ENCODE data around the gene MED17.

MED17 gene

DNA sequence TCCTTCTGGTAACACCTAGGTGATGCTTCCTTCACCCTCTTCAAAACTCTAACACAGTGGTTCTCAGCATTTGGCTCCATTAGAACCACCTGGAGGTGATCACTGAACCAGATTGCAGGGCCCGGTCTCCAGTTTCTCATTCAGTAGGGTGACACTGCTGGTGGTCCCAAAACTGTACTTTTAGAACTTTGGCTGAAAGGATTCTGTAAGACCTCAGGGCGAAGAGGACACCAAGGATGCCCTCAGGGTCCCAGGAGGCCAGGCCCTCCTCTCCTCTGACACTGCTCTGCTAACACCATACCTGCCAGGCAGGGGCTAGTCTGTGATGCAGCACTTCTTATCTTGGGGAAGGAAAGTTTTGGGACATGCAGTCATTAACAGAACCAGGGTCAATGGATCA, 57.4 kb downstream of the MED17 start:
- TF ChIP-seq, protein P1, sequence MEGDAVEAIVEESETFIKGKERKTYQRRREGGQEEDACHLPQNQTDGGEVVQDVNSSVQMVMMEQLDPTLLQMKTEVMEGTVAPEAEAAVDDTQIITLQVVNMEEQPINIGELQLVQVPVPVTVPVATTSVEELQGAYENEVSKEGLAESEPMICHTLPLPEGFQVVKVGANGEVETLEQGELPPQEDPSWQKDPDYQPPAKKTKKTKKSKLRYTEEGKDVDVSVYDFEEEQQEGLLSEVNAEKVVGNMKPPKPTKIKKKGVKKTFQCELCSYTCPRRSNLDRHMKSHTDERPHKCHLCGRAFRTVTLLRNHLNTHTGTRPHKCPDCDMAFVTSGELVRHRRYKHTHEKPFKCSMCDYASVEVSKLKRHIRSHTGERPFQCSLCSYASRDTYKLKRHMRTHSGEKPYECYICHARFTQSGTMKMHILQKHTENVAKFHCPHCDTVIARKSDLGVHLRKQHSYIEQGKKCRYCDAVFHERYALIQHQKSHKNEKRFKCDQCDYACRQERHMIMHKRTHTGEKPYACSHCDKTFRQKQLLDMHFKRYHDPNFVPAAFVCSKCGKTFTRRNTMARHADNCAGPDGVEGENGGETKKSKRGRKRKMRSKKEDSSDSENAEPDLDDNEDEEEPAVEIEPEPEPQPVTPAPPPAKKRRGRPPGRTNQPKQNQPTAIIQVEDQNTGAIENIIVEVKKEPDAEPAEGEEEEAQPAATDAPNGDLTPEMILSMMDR (conservative IDR thresholded peaks at IDR 0.05; ENCODE audit: low read depth, low read length) = no peak
- no peak overlapping the region for H3K4me3 ChIP-seq (ENCODE audit: low read depth, low read length)

DNA sequence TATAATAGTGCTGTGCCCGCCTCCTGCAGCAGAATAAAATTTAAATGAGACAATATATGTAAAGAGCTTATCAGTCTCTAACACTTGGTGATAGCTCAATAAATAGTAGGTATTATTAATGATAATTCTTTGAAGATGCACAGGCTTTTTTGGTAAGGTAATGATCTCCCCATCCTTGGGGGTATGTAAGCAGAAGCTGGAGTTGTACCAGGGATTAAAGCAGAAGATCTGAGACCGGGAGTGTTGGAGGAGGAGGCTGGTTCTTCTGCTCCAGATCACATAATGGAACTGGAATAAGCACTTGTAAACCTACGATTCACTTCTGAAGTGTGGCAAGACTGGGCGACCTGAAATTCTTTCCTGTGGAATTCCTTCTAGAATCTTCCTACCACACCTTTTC, 58.0 kb downstream of the MED17 start:
- no peak overlapping the region for H3K4me3 ChIP-seq (ENCODE audit: low read depth, low read length)
- TF ChIP-seq, protein P1 (conservative IDR thresholded peaks at IDR 0.05; ENCODE audit: low read depth, low read length) = no peak
- DNase-seq (ENCODE audit: low read depth) = no peak

More for the DNA sequence above, 57.4 kb downstream of the MED17 start:
- DNase-seq (ENCODE audit: low read depth) = no peak

DNA sequence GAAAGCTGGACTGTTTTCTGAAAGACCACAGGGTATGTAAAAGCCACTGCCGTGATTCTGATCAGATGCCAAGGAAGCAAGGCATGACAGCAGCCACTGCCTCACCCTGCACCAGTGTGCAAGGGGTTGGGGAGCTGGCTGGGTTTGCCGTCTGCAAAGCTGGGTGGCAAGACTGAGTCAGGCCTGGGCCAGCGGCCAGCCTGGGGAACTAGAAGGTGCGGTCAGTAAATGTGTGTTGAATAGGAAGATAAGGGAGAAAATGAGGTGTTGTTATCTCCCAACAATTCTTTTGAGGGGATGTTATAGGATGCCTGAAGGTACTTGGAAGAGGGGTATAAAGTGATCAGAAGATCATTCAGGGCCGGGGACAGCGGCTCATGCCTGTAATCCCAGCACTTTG, 58.4 kb downstream of the MED17 start:
- no peak overlapping the region for H3K4me3 ChIP-seq (ENCODE audit: low read depth, low read length)
- DNase-seq (ENCODE audit: low read depth) = peak; percentile 38
- TF ChIP-seq, protein P1 (conservative IDR thresholded peaks at IDR 0.05; ENCODE audit: low read depth, low read length) = no peak

DNA sequence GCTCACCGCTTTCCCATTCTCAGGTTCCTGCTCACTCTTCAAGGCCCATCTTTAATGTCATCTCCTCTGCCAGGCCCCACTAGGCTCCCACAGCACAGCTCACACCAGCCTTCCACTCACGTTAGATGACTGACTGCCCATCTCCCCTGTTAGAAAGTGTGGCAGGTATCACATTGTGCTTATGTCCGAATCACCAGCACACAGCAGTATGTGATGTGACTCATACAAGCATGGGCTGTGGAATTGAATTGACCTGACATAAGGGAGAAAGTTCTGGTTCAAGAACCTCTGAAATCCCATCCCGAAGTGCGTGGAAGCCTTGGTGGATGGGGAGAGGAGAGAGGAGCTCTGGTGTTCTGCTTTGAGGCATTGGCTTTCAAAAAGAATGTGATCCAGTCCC, 59.8 kb downstream of the MED17 start:
- DNase-seq (ENCODE audit: low read depth) = no peak
- no peak overlapping the region for H3K4me3 ChIP-seq (ENCODE audit: low read depth, low read length)
- TF ChIP-seq, protein P1 (conservative IDR thresholded peaks at IDR 0.05; ENCODE audit: low read depth, low read length) = no peak

DNA sequence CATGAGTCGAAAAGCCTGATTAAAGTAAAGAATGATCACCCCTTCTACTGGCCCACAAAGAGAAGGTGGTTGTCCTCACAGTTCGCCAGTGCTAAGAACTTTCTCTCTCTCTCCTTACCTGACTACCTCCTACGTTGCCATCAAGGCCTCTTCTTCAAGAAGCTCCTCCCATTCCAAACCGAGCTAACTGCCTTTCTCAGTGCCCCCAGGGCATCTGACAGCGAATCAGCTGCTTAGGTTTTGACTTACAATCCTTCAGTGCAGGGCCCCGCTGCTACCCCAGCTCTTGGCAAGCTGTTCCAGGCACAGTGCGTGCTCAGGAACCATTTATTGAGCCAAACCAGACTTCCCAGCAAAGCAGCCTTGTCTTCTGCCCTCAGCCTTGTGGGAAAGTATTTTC, 60.5 kb downstream of the MED17 start:
- DNase-seq (ENCODE audit: low read depth) = no peak
- TF ChIP-seq, protein P1 (conservative IDR thresholded peaks at IDR 0.05; ENCODE audit: low read depth, low read length) = no peak
- H3K4me3 ChIP-seq (ENCODE audit: low read depth, low read length) = no peak overlapping the region

DNA sequence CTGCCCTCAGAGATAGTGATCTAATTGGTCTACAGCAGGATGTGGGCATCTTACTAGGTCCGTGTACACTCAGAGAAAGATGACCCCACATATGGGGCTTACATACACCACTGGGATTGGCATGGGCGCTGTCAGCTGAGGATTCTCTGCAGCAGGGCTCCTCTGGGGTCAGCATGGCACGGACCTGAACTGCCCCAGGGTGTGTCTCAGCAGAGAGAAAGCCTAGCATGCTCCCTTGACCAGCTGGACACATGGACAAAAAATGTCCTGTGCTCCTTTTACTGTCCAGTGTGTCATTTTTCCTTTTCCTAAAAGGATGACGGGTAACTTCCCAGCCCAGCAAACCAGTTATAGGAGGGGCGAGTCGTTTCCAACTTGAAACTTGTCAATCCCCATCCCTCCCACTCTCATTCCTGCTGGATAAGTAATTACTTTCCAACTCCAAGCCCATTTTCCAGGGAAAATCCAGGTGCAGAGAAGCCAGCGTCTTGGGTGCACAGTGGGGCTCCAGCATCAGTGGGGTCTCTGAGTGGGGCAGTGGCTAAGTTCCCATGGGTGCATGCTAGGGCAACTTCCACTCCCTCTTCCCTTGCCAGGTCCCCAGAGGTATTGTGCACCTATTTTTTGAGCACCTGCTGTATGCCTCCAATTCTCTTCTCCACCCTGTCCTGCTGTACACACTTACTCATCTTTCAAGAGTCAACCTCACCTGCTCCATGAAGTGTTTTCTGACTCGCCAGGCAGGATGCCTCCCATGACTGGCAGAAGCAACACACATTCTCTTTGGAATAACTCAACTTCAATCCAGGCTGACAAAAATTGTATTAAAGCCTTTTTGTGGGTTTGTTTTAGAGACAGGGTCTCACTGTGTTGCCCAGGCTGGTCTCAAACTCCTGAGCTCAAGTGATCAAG, 61.4 kb downstream of the MED17 start:
- TF ChIP-seq, protein P1 (conservative IDR thresholded peaks at IDR 0.05; ENCODE audit: low read depth, low read length) = no peak
- no peak for DNase-seq (ENCODE audit: low read depth)
- H3K4me3 ChIP-seq (ENCODE audit: low read depth, low read length) = no peak overlapping the region

DNA sequence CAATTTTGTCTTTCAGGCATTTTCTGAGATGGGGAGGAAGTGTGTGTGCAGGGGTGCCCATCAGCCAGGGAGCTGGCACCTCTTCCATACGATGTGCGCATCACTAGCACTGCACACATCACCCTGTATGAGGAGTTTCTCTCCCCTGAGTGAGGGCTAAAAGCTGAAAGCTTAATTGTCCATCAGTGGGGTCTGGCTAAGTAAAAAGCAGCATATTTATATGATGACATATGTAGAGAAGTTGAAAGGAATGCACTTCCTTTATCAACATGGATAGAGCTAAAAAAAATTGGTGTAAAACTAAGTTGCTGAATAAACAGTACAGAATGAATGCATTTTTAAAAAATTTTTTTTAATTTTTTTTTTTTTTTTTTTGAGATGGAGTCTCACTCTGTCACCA, 62.3 kb downstream of the MED17 start:
- TF ChIP-seq, protein P1 (conservative IDR thresholded peaks at IDR 0.05; ENCODE audit: low read depth, low read length) = no peak
- DNase-seq (ENCODE audit: low read depth) = peak; percentile 52
- H3K4me3 ChIP-seq (ENCODE audit: low read depth, low read length) = no peak overlapping the region

All from choroid plexus epithelial cell (primary cell).